GM10266 (cell line): ENCODE data around the gene PFKFB3.

Experiments
- DNase-seq: peaks from one replicate; pipeline ENCODE4 v3.0.0; 2012; ENCODE audit errors: extremely low spot score
- TF ChIP-seq, protein P1 (sequence below): IDR thresholded peaks from 2 replicates; pipeline ENCODE4 v1.5.1; 2012; ENCODE audit warnings: mild to moderate bottlenecking, low read depth; ENCODE audit not compliant: control insufficient read depth, insufficient read depth; ENCODE audit errors: missing control alignments

Gene PFKFB3

DNA sequence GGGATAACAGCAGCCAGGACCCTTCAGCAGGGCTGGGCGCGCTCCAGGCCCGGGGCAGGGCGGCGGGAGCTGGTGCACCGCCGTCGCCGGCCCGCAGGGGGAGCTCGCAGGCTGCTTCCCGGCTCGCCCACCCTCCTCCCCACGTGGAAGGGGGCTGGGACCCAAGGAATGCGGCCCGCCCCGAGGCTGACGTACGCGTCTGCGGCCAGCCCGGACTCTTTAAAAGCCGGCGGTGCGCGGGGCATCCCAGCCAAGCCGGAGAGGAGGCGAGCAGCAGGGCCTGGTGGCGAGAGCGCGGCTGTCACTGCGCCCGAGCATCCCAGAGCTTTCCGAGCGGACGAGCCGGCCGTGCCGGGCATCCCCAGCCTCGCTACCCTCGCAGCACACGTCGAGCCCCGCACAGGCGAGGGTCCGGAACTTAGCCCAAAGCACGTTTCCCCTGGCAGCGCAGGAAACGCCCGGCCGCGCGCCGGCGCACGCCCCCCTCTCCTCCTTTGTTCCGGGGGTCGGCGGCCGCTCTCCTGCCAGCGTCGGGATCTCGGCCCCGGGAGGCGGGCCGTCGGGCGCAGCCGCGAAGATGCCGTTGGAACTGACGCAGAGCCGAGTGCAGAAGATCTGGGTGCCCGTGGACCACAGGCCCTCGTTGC lies at the start of gene PFKFB3:
PFKFB3 (plus strand) TSS at position 249 of the 647 bp plus-strand sequence; CDS start at position 578, 329 bp downstream.
- TF ChIP-seq, protein P1, sequence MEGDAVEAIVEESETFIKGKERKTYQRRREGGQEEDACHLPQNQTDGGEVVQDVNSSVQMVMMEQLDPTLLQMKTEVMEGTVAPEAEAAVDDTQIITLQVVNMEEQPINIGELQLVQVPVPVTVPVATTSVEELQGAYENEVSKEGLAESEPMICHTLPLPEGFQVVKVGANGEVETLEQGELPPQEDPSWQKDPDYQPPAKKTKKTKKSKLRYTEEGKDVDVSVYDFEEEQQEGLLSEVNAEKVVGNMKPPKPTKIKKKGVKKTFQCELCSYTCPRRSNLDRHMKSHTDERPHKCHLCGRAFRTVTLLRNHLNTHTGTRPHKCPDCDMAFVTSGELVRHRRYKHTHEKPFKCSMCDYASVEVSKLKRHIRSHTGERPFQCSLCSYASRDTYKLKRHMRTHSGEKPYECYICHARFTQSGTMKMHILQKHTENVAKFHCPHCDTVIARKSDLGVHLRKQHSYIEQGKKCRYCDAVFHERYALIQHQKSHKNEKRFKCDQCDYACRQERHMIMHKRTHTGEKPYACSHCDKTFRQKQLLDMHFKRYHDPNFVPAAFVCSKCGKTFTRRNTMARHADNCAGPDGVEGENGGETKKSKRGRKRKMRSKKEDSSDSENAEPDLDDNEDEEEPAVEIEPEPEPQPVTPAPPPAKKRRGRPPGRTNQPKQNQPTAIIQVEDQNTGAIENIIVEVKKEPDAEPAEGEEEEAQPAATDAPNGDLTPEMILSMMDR: peak; percentile 98
- peak; percentile 100 for DNase-seq

DNA sequence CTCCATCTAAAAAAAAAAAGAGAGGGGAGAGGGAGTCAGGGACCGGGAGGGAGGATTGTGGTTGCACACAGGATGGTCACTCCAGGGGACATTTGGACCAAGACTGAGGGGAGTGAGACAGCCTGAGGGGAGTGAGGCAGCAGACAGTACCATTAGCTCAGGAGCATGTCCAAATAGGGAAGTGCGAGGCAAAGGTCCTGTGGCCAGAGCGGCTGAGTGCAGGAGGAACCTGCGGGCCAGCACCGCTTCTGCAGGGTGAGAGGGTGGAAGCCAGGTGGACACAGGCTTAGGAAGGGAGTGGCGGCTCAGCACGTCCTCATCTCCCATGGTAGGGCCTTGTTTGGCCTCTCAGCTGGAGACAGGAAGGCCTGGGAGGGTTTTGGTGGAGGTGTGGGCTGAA lies 48.9 kb upstream of the PFKFB3 start:
- TF ChIP-seq, protein P1: no peak
- DNase-seq: no peak

DNA sequence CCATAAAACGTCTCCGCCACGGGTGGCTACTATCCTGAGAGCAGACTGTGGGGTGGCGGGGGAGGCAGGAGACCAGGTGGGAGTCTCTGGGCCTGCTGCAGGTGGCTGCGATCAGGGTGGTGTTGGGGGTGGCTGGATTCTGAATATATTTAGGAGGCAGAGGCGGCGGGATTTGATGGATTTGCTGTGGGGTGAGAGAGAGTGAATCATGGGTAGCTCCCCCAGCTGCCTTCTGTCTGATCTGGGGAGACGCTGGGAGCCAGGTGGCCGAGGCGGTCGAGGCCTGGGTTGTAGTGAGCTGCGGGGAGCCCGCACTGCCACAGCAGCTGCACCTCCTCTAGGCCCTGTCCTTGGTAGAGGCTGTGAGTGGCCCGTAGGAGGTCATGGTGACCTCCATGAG lies 48.2 kb upstream of the PFKFB3 start:
- no peak for DNase-seq
- TF ChIP-seq, protein P1: no peak

DNA sequence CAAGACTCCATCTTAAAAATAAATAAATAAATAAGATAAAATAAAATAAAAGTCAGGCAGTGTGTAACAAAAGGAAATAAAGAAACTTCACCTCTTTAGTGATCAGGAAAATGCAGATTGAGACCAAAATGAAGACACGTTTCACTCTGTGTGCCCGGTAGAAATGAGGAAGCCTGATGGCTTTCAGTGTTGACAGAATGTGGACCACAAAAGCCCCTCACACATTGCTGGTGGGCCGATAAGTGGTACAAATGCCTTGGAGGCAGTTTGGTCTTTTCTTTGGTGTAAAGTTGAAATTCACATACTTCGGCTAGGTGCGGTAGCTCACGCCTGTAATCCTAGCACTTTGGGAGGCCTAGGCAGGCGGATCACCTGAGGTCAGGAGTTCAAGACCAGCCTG lies 44.5 kb upstream of the PFKFB3 start:
- no peak for DNase-seq
- TF ChIP-seq, protein P1: no peak

DNA sequence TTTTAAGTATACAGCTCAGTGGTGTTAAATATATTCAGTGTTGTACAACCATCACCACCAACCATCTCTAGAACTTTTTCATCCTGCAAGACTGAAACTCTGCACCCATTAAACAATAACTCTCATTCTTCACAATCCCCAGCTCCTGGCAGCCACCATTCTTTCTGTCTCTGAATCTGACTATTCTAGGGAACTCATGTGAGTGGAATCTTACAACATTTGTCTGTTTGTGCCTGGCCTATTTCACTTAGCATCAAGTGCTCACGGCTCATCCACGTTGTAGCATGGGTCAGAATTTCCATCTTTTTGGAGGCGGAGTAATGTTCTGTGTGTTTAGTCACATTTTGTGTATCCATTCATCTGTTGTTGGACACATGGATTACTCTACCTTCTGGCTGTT lies 40.8 kb upstream of the PFKFB3 start:
- DNase-seq: no peak
- TF ChIP-seq, protein P1: no peak

DNA sequence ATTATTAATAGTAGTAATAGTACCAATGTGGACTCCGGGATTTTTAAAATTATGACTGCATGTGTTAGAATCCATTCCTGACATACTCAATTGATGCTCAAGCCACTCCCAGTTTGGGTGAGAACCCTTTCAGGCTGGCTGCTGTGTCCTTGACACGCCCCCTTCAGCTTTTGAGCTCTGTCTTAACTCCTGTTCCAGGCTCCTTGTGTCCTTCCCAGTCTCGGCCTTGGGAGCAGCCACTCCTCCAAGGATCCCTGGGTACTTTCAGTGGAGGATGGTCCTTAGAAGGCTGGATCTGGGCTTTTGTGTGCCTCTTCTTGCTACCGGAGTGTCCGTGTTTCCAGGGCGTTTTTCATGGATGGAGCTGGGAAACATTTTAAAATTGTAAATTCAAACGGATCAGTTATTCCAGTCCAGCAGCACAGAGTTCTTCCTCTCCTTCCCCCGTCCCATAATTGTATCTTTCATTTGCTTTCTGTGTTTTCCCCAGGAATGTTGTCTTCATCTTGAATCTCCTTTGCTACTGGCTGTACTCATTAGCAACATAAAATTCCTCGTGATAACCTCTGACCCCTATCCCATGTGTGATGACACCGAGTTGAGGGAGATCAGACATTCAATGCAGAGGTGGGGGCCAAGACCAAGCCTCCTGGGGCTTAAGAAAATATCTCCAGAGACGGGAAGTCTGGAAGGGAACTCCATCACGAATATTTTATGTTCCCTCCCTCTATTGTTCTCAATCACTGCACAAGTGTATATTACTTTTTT lies 40.0 kb upstream of the PFKFB3 start:
- no peak for DNase-seq
- TF ChIP-seq, protein P1: no peak
